Raji (cell line): Measurements from ENCODE around the gene ADCK1.

Experiments used
- POLR2A ChIP-seq: IDR thresholded peaks from 2 replicates; pipeline ENCODE4 v1.6.1; 2011; ENCODE audit warnings: low read depth, low read length, control low read depth; ENCODE audit not compliant: insufficient read depth

The ADCK1 gene

GRCh38 chr14:77859934-77860570 lies 60.1 kb downstream of the ADCK1 start:
- TF ChIP-seq POLR2A: no peak

- no peak for TF ChIP-seq POLR2A
Observed at GRCh38 chr14:77861201-77861600, 61.3 kb downstream of the ADCK1 start.

- TF ChIP-seq POLR2A: no peak
Observed at GRCh38 chr14:77862154-77862786, 62.4 kb downstream of the ADCK1 start.

DNA sequence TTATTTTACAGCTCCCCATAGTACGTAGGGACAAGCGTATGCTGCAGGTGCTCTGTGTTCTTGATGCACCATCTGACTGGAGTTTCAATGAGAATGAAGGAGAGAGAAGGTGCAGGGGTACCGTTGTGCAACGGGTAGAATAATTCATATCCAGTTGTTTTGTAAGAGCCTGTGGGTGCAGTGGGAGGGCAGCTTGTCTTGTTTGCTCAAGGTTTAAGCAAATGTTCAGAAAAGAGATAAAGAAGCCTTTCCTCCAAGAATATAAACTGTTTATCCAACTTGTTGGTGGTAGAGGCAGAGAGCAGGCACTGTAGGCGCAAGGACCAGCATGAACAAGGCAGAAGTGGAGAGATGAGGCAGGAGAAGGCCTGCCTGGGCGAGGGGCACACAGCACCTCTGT lies 64.2 kb downstream of the ADCK1 start:
- TF ChIP-seq POLR2A: no peak

- TF ChIP-seq POLR2A: no peak
Observed at GRCh38 chr14:77864580-77864979, 64.7 kb downstream of the ADCK1 start.

DNA sequence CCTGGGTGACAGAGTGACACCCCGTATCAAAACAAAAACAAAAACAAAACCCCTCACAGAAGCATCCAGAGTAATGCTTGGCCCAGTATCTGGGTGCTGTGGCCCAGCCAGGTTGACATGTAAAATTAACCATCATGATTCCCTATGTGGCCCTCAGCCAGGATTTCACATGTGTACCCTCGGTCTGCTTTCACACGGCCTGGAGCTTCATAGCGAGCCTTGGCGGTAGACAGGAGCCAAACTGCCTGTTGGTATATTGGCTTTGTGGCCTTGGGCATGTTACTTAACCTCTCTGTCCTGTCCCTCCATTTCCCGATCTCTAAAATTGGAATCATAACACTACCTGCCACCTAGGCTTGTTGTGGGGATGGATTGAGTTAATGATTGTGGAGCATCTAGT lies 65.5 kb downstream of the ADCK1 start:
- TF ChIP-seq POLR2A: no peak

GRCh38 chr14:77866932-77867331 lies 67.0 kb downstream of the ADCK1 start:
- TF ChIP-seq POLR2A: no peak

DNA sequence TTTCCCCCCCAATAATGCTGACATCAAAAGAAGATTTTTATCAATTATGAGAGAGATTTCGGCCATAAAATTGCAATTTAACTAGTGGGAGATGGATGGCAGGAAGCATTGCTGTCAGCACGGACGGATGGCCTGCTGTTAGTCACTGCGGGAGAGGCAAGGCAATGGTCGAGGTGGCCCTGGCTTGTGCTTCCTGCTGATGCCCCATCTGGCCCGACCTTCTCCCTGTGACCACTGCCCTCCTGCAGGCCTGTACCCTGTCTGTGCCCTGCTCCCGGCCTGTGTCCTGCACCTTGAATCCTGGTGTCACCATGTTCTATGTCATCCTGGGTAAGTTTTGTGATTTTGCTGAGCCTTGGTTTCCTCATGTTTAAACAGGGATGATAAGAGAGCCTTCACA lies 67.6 kb downstream of the ADCK1 start:
- no peak for TF ChIP-seq POLR2A

- no peak for TF ChIP-seq POLR2A
Observed at GRCh38 chr14:77868552-77869285, 68.8 kb downstream of the ADCK1 start.

- TF ChIP-seq POLR2A: no peak
Observed at GRCh38 chr14:77869340-77869739, 69.4 kb downstream of the ADCK1 start.

GRCh38 chr14:77870646-77871045 lies 70.7 kb downstream of the ADCK1 start:
- TF ChIP-seq POLR2A: no peak

- TF ChIP-seq POLR2A: no peak
Observed at GRCh38 chr14:77872152-77872551, 72.2 kb downstream of the ADCK1 start.

- TF ChIP-seq POLR2A: no peak
Observed at GRCh38 chr14:77872983-77873382, 73.1 kb downstream of the ADCK1 start.

DNA sequence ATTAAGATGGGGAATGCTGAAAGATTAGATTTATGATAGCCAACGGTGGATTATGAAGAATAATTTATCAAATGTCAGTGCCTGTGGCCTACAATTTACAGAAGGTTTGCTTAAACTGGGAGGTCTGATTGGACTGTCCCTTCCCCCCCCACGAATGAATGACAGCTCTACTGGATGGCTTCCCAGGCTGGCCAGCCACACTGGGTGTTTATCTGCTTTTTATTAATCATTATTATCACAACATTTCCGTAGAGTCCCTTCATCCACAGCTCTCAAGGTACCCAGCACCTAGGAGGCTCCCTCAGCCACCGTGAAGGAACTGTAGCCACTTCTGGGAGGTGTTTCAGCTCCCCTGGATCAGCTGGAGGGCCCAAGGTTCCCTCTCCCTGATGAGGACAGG lies 78.9 kb downstream of the ADCK1 start:
- no peak for TF ChIP-seq POLR2A

DNA sequence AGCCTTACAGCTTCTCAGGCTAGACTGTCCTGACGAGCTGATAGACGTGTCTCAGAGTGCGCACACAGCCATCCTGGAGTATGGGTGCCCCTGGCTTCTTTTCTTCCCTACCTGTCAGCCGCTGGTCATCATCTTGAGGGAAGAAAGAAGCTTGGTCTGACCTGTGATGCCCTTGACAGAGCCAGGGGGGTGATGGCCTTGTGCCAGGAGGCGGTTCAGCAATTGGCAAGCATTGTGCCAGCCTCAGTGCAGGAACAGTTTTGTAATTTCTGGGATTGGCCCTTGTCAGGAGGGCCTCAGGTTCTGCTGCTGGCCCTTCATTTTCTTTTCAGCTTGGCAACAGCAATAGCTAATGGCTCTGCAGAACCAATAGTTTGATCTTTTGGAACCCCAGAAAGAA lies 80.1 kb downstream of the ADCK1 start:
- TF ChIP-seq POLR2A: no peak

DNA sequence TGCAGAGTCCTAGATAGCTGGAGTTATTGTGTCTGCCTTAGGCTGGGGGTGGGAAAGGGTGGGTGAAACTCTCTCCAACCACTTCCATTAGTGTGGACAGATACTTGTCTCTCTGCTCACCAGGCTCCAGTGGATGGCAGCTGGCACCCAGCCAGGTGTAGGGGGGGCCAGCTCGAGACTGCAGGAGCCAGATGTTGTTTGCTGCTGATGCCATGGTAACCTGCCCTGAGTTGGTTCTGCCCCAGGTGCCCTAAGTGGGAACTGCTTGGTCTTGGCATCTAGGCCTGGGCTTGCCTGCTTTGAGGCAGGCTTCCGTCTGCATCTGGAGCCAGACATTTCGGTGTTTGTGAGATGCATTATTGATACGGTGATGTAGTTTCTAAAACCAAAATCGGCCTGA lies 82.2 kb downstream of the ADCK1 start:
- TF ChIP-seq POLR2A: no peak
